CD4-positive, alpha-beta T cell (primary cell): ENCODE measurements around the gene NIT1. TPM values are rescaled to one million over a fixed set of nuclear protein-coding genes. Genes with fewer than 3 reads are reported as not detected.
A peak's percentile ranks its signal among the peaks of the same experiment; 100 is the strongest.

Experiments
- ATAC-seq: fragments of 200-7000 bp; cut with Tn5 transposase; one replicate; pipeline ENCODE4 v1.10.0; 2022; ENCODE audit warnings: mild to moderate bottlenecking; ENCODE audit not compliant: poor library complexity
- CTCF ChIA-PET: fragments of 350-600 bp; sonication (Branson Sonifier 250); formaldehyde crosslinking; loops from one replicate; lab custom pipeline; 2021; ENCODE audit warnings: antibody characterized with exemption, inconsistent platforms; lab: Charles Lee
- POLR2A ChIA-PET: fragments of 350-600 bp; sonication (Branson Sonifier 250); formaldehyde crosslinking; loops from one replicate; lab custom pipeline; 2021; ENCODE audit warnings: antibody characterized with exemption, inconsistent platforms; lab: Charles Lee
- DNase-seq, 14 experiments: peaks; one replicate each; pipeline ENCODE4 v3.0.0-alpha.2; 2013 to 2020; ENCODE audit warnings: mixed read lengths in 2 of 14
- H3K27ac ChIP-seq, 2 donors: one replicate each; pipeline versions ENCODE4 v1.5.1 to v1.7.0; 2013; ENCODE audit warnings: low read length in 2 of 2, low read depth in 1 of 2, mild to moderate bottlenecking in 1 of 2
- H3K27me3 ChIP-seq, 2 experiments: 1 replicate in 1 of 2; 2 replicates in 1 of 2; pipeline versions ENCODE4 v1.6.1 to v1.7.0; 2013; ENCODE audit warnings: low read length in 2 of 2, control low read depth in 1 of 2, mild to moderate bottlenecking in 1 of 2, moderate library complexity in 1 of 2; ENCODE audit not compliant: insufficient read depth in 2 of 2, control insufficient read depth in 1 of 2
- H3K36me3 ChIP-seq: one replicate; pipeline ENCODE4 v1.6.1; 2013; ENCODE audit warnings: low read length, control low read depth; ENCODE audit not compliant: insufficient read depth
- H3K4me1 ChIP-seq: one replicate; pipeline ENCODE4 v1.6.1; 2013; ENCODE audit warnings: low read length, control low read depth; ENCODE audit not compliant: insufficient read depth
- H3K4me3 ChIP-seq: one replicate; pipeline ENCODE4 v1.5.1; 2013; ENCODE audit warnings: mild to moderate bottlenecking, low read length, moderate library complexity
- H3K9me3 ChIP-seq, 2 experiments: 1 replicate in 1 of 2; 2 replicates in 1 of 2; pipeline versions ENCODE4 v1.6.1 to v1.7.0; 2013; ENCODE audit warnings: low read length in 2 of 2, mild to moderate bottlenecking in 2 of 2, control low read depth in 1 of 2, moderate library complexity in 1 of 2; ENCODE audit not compliant: control insufficient read depth in 1 of 2, insufficient read depth in 1 of 2
- H3K27ac Mint-ChIP-seq: one replicate; pipeline ENCODE4 v1.8.0; 2020; ENCODE audit warnings: mixed read lengths
- H3K27me3 Mint-ChIP-seq: one replicate; pipeline ENCODE4 v1.8.0; 2021; ENCODE audit warnings: mixed read lengths
- H3K36me3 Mint-ChIP-seq: one replicate; pipeline ENCODE4 v1.8.0; 2021; ENCODE audit warnings: low read depth, mixed read lengths
- H3K4me1 Mint-ChIP-seq: one replicate; pipeline ENCODE4 v1.8.0; 2021; ENCODE audit warnings: low read depth, mixed read lengths
- H3K4me3 Mint-ChIP-seq: one replicate; pipeline ENCODE4 v1.8.0; 2020; ENCODE audit warnings: mild to moderate bottlenecking, mixed read lengths
- H3K9me3 Mint-ChIP-seq: one replicate; pipeline ENCODE4 v1.8.0; 2020; ENCODE audit warnings: mixed read lengths
- CTCF ChIP-seq: fragments of 200-600 bp; IDR thresholded peaks from one replicate; pipeline ENCODE4 v1.8.0; 2022; ENCODE audit warnings: antibody characterized with exemption, mild to moderate bottlenecking
- intact Hi-C, 2 experiments: fragments of 100-400 bp; cut with DNase I in 1 of 2; cut with micrococcal nuclease in 1 of 2; formaldehyde crosslinking; loops; one replicate each; pipeline versions ENCODE4 v1.15.1 to v1.9.0; 2023 to 2025; cut with DNase I, micrococcal nuclease
- total RNA-seq, 174 experiments: library from RNA in 2 of 174; stranded (reverse) in 2 of 174; gene quantifications; one replicate each; pipeline ENCODE4 v1.2.3 and lab custom pipeline; 2021 to 2026

NIT1 gene
- total RNA-seq, 2 experiments from 2014 or later = 15.9 to 18.0 TPM

GRCh38 chr1:161157867-161158266 is 40.0 kb downstream of the NIT1 start:
- Histone ChIP-seq H3K9me3 (no peaks in the 10 kb centered on the region), H3K4me3 (no peak overlapping the region), H3K27me3 (no peaks in the 10 kb centered on the region), H3K36me3 (peaks cover 31% of the 10 kb centered on the region), H3K4me1 (peaks cover 50% of the 10 kb centered on the region), H3K27ac (no peak overlapping the region)
- Mint-ChIP-seq H3K27ac (peak overlapping the region; percentile 86), H3K36me3 (peaks cover 64% of the 10 kb centered on the region), H3K9me3 (no peaks in the 10 kb centered on the region), H3K4me1 (peaks cover 75% of the 10 kb centered on the region), H3K4me3 (peak overlapping the region; percentile 93), H3K27me3 (no peaks in the 10 kb centered on the region)
- no peak for DNase-seq
- intact Hi-C loops = loop anchor here in 1 of 2 experiments (5.0 to 10.0 kb wide), 3 partner anchors 91 to 813 kb away; partner anchors contain the start of genes ARHGAP30, COPA and NCSTN
- TF ChIP-seq CTCF = no peak
- ATAC-seq = no peak
- CTCF ChIA-PET = interaction anchor here (1.0 to 1.1 kb wide), 2 partner anchors 8 to 68 kb away, joined by 3 to 5 read pairs; partner anchors contain the start of genes PPOX and TOMM40L
- POLR2A ChIA-PET = interaction anchor here (0.7 to 2.7 kb wide), 7 partner anchors 8 to 112 kb away, joined by 3 to 12 read pairs (median 4); partner anchors contain the start of genes NDUFS2, PPOX and USF1

- DNase-seq = no peak
- intact Hi-C loops = loop anchor here in 1 of 2 experiments (5.0 to 10.0 kb wide), 3 partner anchors 91 to 814 kb away; partner anchors contain the start of genes ARHGAP30, COPA and NCSTN
- ChIA-PET POLR2A (interaction anchor here (0.7 to 2.7 kb wide), 7 partner anchors 8 to 113 kb away, joined by 3 to 12 read pairs (median 4); partner anchors contain the start of genes DEDD, NDUFS2, PPOX and USF1), CTCF (interaction anchor here (1.0 kb wide), 1 partner anchor 67 kb away, joined by 3 read pairs; the partner anchor contains the start of gene TOMM40L)
- Mint-ChIP-seq H3K4me1 (peaks cover 80% of the 10 kb centered on the region), H3K9me3 (no peaks in the 10 kb centered on the region), H3K36me3 (peaks cover 70% of the 10 kb centered on the region), H3K27ac (peak overlapping the region; percentile 86), H3K27me3 (no peaks in the 10 kb centered on the region), H3K4me3 (peak overlapping the region; percentile 93)
- no peak for TF ChIP-seq CTCF
- peak overlapping the region; percentile 98 for H3K4me3 ChIP-seq
- H3K27me3 ChIP-seq = no peaks in the 10 kb centered on the region
- ATAC-seq = no peak
- H3K4me1 ChIP-seq = peaks cover 47% of the 10 kb centered on the region
- no peaks in the 10 kb centered on the region for H3K9me3 ChIP-seq
- peaks cover 36% of the 10 kb centered on the region for H3K36me3 ChIP-seq
- peak overlapping the region; percentile 70 to 91 for H3K27ac ChIP-seq
Observed at GRCh38 chr1:161158316-161159010, 40.6 kb downstream of the NIT1 start.

DNA sequence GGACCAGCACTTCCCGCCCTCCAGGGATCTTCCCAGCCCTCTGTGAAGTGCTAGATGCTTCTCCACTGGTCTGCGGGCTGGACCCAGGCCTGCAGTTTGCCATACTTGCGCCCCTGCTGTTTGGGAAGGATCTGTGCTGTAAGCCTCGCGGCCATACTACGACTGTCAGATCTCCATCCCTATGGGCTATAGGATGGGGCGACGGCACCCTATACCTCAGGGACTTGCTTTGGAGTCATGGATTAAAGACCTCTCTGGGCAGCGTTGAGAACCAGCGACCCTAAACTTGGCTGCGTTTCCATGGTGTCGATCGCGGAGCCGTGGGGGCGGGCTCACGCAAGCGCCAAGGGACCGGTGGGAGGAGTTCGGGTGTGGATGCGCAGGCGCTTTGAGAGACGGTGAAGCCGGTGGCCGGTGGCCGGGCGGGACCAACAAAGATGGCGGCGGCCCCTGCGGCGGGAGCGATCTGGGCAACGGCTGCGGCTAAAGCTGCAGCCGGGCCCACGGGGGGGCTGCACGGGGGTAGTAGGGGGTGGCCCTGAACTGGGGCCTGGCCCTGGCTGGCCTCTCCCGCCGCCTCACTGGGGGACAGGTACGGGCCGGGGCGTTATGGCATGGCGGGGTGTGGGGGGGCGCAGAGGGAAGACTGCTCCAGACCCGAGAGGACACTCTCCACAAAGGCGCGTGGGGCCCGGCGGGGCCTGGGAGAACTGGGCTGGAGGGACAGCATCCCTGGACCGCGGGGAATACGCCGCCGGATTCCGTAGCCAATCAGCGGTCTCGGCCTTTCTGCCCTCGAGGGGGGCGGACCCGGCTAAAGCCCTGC is 41.4 kb downstream of the NIT1 start, which contains the start of gene USP21:
USP21 (plus strand) TSS at position 414 of the 826 bp plus-strand sequence. CDS start 1,141 bp downstream, outside the sequence.
- H3K27me3 Mint-ChIP-seq = no peaks in the 10 kb centered on the region
- H3K9me3 Mint-ChIP-seq = no peaks in the 10 kb centered on the region
- H3K4me1 Mint-ChIP-seq = peaks cover 80% of the 10 kb centered on the region
- H3K9me3 ChIP-seq = no peaks in the 10 kb centered on the region
- ATAC-seq (peak; percentile 97), DNase-seq (peak; percentile 89 to 96 (median 90))
- peak within 1 kb of the TSS; percentile 98 for H3K4me3 ChIP-seq
- H3K36me3 Mint-ChIP-seq = peaks cover 70% of the 10 kb centered on the region
- H3K27ac ChIP-seq = peak within 1 kb of the TSS; percentile 70 to 91
- intact Hi-C loops = loop anchor here in 1 of 2 experiments (5.0 to 10.0 kb wide), 3 partner anchors 92 to 814 kb away; partner anchors contain the start of genes ARHGAP30, COPA and NCSTN
- POLR2A ChIA-PET = interaction anchor here (0.9 to 2.7 kb wide), 5 partner anchors 22 to 113 kb away, joined by 4 to 12 read pairs (median 4); partner anchors contain the start of genes DEDD, NDUFS2 and TOMM40L
- H3K4me3 Mint-ChIP-seq = peak within 1 kb of the TSS; percentile 93
- peaks cover 44% of the 10 kb centered on the region for H3K36me3 ChIP-seq
- TF ChIP-seq CTCF = no peak
- CTCF ChIA-PET = no interaction called here
- peaks cover 44% of the 10 kb centered on the region for H3K4me1 ChIP-seq
- no peaks in the 10 kb centered on the region for H3K27me3 ChIP-seq
- H3K27ac Mint-ChIP-seq = peak within 1 kb of the TSS; percentile 86
